ENCODE data around the gene IL1RL2.

IL1RL2 gene

DNA sequence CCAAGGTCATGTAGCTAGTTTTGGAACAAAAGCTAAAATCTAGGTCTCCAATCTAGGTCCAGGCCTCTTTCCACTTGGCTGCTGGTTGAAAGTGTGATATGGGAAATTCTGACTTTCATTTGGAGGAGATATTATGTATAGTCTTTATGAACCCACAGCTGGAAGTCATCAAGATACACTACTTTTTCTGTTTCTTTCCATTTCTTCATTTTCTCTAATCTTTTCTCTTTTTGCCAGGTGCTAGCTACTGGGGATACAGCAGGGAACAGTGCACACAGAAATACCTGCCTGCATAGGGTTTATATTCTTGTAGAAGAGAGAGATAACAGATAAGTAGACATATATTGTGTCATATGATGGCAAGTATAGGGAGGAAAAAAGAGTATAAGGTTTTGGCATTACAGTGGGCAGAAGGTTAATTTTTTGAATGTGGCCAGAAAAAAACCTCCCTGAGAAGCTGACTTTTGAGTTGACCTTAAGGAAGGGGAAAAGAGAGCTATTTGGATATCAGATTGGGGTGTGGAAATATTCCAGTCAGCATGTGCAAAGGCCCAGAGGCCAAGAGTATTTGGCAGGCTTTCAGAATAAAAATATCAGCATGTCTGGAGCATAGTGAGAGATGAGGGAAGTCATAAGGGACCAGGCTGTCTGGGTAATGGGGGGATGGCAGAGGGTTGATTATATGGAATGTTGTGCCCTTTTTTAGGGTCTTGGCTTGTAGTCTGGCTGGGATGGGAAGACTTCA lies 28.6 kb upstream of the IL1RL2 start:
- in situ Hi-C loops (cut with HindIII; ENCODE audit: low sequenced_read_pairs): no loop called here

DNA sequence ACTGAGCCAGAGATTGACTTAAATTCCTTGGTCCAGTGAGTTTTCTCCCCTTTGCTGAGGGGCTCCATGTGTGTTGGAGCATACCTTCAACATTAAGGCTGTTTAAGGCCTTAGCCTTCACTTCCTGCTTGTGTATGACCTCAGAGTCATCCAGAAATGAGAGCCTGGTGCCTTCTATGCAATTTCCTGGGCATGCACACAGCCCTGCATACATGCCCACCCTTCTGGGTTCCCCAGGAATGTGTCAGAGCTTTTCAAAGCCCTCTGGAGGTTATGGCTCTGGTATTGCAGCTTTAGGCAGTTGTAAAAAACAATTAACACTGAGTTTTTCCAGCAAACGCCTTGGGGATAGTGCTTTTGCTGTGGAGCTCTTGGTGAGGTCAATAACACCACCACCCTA lies 27.5 kb upstream of the IL1RL2 start:
- in situ Hi-C loops (cut with HindIII; ENCODE audit: low sequenced_read_pairs): no loop called here

- in situ Hi-C loops (cut with HindIII; ENCODE audit: low sequenced_read_pairs): no loop called here
Observed at GRCh38 chr2:102166189-102166845, 20.5 kb upstream of the IL1RL2 start.

- in situ Hi-C loops (cut with HindIII; ENCODE audit: low sequenced_read_pairs): no loop called here
Observed at GRCh38 chr2:102168026-102168771, 18.6 kb upstream of the IL1RL2 start.

DNA sequence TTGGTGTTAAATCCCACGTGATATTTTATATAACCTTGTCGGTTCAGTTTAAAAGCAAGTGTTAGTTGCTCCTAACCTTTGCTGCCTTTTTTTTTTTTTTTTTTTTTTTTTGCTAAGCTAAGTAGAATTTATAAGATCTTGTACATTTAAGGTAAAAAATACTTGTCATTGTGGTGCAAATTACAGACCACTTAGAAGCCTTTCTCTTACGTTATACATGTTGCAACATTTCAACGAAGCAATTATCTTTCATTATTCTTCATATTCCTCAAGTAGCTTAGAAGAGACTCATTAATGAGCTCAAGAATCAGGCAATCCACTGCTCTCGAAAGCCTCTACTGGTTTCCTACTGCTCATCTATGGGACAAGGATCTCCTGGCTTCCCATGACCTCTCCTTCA lies 14.9 kb upstream of the IL1RL2 start:
- in situ Hi-C loops (cut with HindIII; ENCODE audit: low sequenced_read_pairs): no loop called here

DNA sequence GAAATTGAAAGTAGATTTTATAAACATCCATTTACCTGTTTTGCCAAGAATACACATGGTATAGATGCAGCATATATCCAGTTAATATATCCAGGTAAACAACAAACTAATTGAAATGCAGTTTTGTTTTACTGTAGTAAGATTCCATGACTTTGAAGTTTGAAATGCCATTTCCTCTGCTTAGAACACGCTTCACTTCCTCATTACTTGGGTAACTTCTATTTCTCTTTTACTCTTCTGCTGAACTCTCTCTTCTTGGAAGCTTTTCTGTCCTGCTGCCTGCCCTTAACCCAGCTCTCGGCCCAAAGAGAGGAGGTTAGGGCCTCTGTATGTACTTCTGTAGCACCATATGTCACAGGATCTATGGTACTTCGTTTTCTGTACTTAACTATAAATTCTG lies 14.1 kb upstream of the IL1RL2 start:
- in situ Hi-C loops (cut with HindIII; ENCODE audit: low sequenced_read_pairs): no loop called here

DNA sequence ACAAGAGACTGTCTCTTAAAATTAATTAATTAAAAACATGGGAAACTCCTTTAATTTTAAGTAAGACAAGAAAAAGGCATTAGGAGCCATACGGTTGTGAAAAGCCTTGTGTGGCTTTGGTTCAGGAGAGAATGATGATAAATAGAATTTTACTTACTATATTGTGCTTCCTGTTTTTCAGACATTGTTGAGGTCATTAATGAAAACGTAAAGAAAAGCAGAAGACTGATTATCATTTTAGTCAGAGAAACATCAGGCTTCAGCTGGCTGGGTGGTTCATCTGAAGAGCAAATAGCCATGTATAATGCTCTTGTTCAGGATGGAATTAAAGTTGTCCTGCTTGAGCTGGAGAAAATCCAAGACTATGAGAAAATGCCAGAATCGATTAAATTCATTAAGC lies 10.7 kb upstream of the IL1RL2 start:
- in situ Hi-C loops (cut with HindIII; ENCODE audit: low sequenced_read_pairs): no loop called here

- in situ Hi-C loops (cut with HindIII; ENCODE audit: low sequenced_read_pairs): no loop called here
Observed at GRCh38 chr2:102177814-102178478, 8.9 kb upstream of the IL1RL2 start.

GRCh38 chr2:102179061-102179460 lies 7.8 kb upstream of the IL1RL2 start:
- in situ Hi-C loops (cut with HindIII; ENCODE audit: low sequenced_read_pairs): no loop called here

DNA sequence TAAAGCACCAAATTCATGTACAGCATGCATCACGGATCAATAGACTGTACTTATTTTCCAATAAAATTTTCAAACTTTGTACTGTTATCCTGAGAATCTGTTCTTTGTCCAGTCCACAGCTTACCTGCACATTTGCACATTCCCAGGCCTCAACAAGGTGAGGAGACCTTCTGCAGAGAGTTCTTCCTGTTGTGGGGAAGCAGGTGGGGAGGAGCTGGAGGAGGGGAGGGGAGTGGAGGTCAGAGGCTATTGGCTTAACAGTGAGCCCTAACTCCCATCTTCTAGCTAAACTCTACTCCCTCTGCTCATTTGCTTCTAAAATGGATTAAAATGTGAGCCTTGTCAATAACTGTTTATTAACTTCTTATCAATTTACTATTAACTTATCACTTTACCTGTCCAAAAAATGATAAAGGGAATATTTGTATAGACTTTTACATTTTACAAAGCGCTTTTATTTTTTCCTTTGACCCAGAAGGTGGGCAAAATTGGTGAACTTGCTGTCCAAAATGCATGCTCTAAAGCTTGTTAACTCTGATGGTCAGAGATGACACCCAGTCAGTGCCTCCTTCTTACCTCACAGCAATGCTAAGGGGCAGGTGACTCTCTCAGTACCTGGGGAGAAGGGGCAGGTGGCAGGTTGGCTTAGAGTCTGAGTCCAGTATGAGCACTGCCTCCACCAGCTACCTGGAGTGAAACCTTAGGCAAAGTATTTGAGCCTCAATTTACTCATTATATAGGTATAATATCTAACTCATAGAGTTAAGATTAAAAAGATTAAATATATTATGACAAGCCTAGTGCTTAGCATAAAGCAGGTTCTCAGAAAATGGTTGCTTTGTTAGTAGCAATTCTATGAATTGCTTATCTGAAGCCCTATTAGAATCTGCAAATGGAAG lies 6.8 kb upstream of the IL1RL2 start:
- in situ Hi-C loops (cut with HindIII; ENCODE audit: low sequenced_read_pairs): loop anchor here (5.0 kb wide), 1 partner anchor 63 kb away; no protein-coding TSS in a partner anchor

GRCh38 chr2:102180687-102180999 lies 6.2 kb upstream of the IL1RL2 start:
- in situ Hi-C loops (cut with HindIII; ENCODE audit: low sequenced_read_pairs): loop anchor here (5.0 kb wide), 1 partner anchor 63 kb away; no protein-coding TSS in a partner anchor

- in situ Hi-C loops (cut with HindIII; ENCODE audit: low sequenced_read_pairs): loop anchor here (5.0 kb wide), 1 partner anchor 64 kb away; no protein-coding TSS in a partner anchor
Observed at GRCh38 chr2:102181376-102181775, 5.4 kb upstream of the IL1RL2 start.

- in situ Hi-C loops (cut with HindIII; ENCODE audit: low sequenced_read_pairs): loop anchor here (5.0 kb wide), 1 partner anchor 65 kb away; no protein-coding TSS in a partner anchor
Observed at GRCh38 chr2:102181919-102182635, 4.7 kb upstream of the IL1RL2 start.

DNA sequence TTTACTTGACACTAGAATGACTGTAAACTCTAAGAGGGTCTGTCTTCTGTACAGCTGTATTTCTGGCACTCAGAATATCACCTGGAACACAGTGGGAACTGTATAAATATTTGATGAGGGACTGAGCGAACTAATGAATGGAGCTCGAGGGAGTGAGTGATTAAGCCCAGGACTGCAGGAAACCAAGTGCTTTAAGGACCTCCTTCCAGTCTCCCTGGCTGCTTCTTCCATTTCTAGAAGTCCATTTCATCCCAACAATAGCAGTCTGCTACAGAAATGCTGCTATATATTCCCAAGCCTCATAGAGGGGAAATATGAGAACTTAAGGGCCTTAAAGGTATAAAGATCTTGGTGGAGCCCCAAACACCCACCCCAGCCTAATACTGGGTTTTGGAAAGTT lies 2.8 kb upstream of the IL1RL2 start:
- in situ Hi-C loops (cut with HindIII; ENCODE audit: low sequenced_read_pairs): loop anchor here (5.0 kb wide), 1 partner anchor 67 kb away; no protein-coding TSS in a partner anchor

- in situ Hi-C loops (cut with HindIII; ENCODE audit: low sequenced_read_pairs): loop anchor here (5.0 kb wide), 1 partner anchor 67 kb away; no protein-coding TSS in a partner anchor
Observed at GRCh38 chr2:102184568-102184967, 2.3 kb upstream of the IL1RL2 start.

- in situ Hi-C loops (cut with HindIII; ENCODE audit: low sequenced_read_pairs): no loop called here
Observed at GRCh38 chr2:102185347-102185746, 1.5 kb upstream of the IL1RL2 start.

DNA sequence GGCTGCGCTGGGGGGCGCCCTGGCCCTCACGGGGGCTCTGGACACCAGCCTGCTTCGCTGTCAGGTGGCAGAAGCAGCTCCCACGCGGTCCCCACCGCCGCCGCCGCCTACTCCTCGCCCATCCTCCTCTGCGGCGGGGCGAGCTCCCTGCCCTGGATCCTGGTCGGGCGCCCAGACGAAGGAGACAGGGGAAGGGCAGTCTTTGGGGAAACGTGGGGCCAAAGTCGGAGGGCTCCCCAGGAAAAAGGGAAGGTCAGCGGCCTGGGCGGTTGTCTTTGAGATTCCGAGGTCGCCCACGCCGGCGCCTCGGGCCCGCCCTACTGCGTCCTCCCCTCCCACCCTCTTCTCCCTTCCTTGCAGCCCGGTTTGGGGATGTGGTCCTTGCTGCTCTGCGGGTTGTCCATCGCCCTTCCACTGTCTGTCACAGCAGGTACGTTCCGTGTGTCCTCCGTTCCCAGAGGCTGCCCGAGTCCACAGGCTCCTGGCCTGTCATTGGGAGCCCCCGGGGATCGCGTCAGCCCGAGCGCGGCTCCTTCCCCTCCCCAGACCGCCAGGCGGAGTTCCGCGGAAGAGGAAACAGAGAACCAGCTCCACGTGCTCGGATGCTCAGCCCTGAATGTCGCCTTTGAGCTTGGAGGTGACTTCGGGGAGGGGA lies 800 bp downstream of the IL1RL2 start:
- in situ Hi-C loops (cut with HindIII; ENCODE audit: low sequenced_read_pairs): no loop called here

- in situ Hi-C loops (cut with HindIII; ENCODE audit: low sequenced_read_pairs): no loop called here
Observed at GRCh38 chr2:102190430-102191107, 3.7 kb downstream of the IL1RL2 start.
